ENCODE results near the gene CASZ1.

DNA sequence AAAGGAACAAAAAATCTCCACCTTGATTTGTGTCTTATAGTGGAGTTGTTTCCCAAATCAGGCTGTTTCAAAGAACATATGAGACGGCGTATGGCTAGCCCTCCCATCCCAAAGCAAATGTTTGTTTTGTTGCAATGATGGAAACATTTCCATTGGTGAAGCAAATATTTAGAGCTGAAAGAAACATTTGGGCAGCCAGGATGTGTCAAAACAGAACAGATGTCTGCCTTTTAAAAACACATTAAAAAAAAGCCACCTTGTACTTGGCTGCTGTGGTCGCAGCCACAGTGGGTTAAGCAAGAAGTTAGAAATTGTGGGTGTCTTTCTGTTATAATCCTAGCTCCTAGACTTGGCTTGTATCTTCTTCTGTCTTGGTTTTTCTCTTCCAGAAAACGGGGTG is 205.4 kb downstream of the CASZ1 start:
- TF ChIP-seq POLR2A (IDR thresholded peaks at IDR 0.05; ENCODE audit: low read depth, low read length) (no peak), POLR2AphosphoS5 (IDR thresholded peaks at IDR 0.05; ENCODE audit: low read depth, low read length) (no peak), TAF1 (IDR thresholded peaks at IDR 0.05; ENCODE audit: low read depth, low read length) (no peak)
